ENCODE results near the gene OTOA. TPM values are rescaled to one million over a fixed set of nuclear protein-coding genes. Genes with fewer than 3 reads are reported as not detected.

The OTOA gene
- total RNA-seq, 6 donors from 2014 or later = 0.46 to 2.1 (median 0.65) TPM; not detected in 2

GRCh38 chr16:21652453-21652852 lies 11.3 kb upstream of the OTOA start, which contains the start of gene IGSF6:
Gene IGSF6, minus strand, starts transcription at chr16:21652608. Its CDS starts 10 bp downstream, at chr16:21652598.
- peak within 1 kb of the TSS in 3 of 4 donors; percentile 13 to 44 (median 27) for H3K4me3 ChIP-seq

DNA sequence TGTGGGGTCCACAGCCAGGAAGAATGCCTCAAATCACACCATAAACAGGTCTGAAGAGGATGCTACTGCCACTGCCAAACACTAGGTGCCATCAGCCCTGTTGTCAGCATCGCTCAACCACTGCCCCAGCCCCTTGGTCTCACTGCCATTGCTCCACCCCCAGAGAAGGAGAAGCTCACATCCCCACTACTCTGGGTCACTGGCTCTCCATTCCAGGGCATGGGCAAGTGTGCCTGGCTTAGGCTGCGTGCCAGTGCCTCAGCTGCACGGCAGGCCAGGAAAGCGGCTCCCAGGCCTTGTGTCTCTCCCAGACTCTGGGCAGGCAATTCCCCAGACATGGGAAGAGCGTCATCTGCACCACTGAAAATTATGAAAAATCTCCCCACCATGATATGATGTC lies 10.2 kb upstream of the OTOA start:
- TF ChIP-seq POLR2AphosphoS5 (IDR thresholded peaks at IDR 0.05) (no peak), POLR2A (IDR thresholded peaks at IDR 0.05) (no peak), EP300 (IDR thresholded peaks at IDR 0.05) (no peak)
- TF ChIP-seq, protein P1, sequence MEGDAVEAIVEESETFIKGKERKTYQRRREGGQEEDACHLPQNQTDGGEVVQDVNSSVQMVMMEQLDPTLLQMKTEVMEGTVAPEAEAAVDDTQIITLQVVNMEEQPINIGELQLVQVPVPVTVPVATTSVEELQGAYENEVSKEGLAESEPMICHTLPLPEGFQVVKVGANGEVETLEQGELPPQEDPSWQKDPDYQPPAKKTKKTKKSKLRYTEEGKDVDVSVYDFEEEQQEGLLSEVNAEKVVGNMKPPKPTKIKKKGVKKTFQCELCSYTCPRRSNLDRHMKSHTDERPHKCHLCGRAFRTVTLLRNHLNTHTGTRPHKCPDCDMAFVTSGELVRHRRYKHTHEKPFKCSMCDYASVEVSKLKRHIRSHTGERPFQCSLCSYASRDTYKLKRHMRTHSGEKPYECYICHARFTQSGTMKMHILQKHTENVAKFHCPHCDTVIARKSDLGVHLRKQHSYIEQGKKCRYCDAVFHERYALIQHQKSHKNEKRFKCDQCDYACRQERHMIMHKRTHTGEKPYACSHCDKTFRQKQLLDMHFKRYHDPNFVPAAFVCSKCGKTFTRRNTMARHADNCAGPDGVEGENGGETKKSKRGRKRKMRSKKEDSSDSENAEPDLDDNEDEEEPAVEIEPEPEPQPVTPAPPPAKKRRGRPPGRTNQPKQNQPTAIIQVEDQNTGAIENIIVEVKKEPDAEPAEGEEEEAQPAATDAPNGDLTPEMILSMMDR (IDR thresholded peaks at IDR 0.05) = peak in 1 of 6 experiments; percentile 12
- Histone ChIP-seq H3K27ac (peak overlapping the region; percentile 32 to 83 (median 44)), H3K27me3 (no peaks in the 10 kb centered on the region), H3K4me1 (peaks cover 3 to 26% (median 13%) of the 10 kb centered on the region in 4 donors), H3K36me3 (peaks cover 0 to 21% (median 0%) of the 10 kb centered on the region in 4 donors), H3K9me3 (no peaks in the 10 kb centered on the region), H3K4me3 (no peak overlapping the region)
- 74 to 86% methylated on average over 5 of the region's 5 CpGs for WGBS, 2 donors
- peak in 1 of 2 donors; percentile 41 for ATAC-seq (ENCODE audit: low FRiP score in 2 of 2)
- peak in 1 of 2 donors; percentile 40 for DNase-seq

More at GRCh38 chr16:21652453-21652852, 11.3 kb upstream of the OTOA start, which contains the start of gene IGSF6:
- H3K36me3 ChIP-seq = peaks cover 0 to 21% (median 0%) of the 10 kb centered on the region in 4 donors
- no peaks in the 10 kb centered on the region for H3K9me3 ChIP-seq
- H3K27me3 ChIP-seq = no peaks in the 10 kb centered on the region
- TF ChIP-seq, protein P1 (IDR thresholded peaks at IDR 0.05) = no peak
- peak in 1 of 4 donors; percentile 53 for TF ChIP-seq POLR2A (IDR thresholded peaks at IDR 0.05)
- no peak for TF ChIP-seq EP300 (IDR thresholded peaks at IDR 0.05)
- TF ChIP-seq POLR2AphosphoS5 (IDR thresholded peaks at IDR 0.05) = no peak
- peaks cover 3 to 24% (median 14%) of the 10 kb centered on the region in 4 donors for H3K4me1 ChIP-seq
- peak in 1 of 2 donors; percentile 54 for ATAC-seq (ENCODE audit: low FRiP score in 2 of 2)
- WGBS, 2 donors = 64 to 80% methylated on average over 6 of the region's 6 CpGs
- H3K27ac ChIP-seq = peak within 1 kb of the TSS; percentile 32 to 83 (median 56)
- DNase-seq = peak in 1 of 2 donors; percentile 37

DNA sequence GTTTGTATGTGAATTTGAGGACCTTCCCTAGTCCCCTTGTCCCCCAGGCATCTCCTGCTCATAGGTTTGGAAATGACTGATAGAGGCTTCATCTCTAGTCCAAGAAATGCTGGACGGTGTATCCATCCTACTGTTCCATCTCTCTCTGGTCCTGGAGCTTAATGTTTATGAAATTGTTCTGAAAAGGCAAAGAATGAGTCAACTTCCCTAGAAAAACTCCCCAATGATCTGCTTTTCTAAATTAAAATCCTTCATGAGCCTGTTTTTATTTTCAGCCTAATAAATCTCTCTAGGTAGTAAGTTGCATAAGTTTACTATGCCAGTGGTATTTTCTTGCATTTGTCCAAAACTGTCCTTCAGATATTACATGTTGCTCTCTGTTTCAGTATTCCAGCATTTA lies 9.3 kb upstream of the OTOA start:
- no peak for TF ChIP-seq EP300 (IDR thresholded peaks at IDR 0.05)
- no peak for TF ChIP-seq POLR2A (IDR thresholded peaks at IDR 0.05)
- TF ChIP-seq, protein P1 (IDR thresholded peaks at IDR 0.05) = no peak
- TF ChIP-seq POLR2AphosphoS5 (IDR thresholded peaks at IDR 0.05) = no peak
- Histone ChIP-seq H3K9me3 (no peaks in the 10 kb centered on the region), H3K4me3 (no peak overlapping the region), H3K27me3 (no peaks in the 10 kb centered on the region), H3K36me3 (peaks cover 0 to 21% (median 0%) of the 10 kb centered on the region in 4 donors), H3K27ac (peak overlapping the region in 1 of 4 donors; percentile 30), H3K4me1 (peaks cover 3 to 22% (median 12%) of the 10 kb centered on the region in 4 donors)
- 82 to 90% methylated on average over 1 of the region's 1 CpG for WGBS, 2 donors
- ATAC-seq (ENCODE audit: low FRiP score in 2 of 2) (no peak), DNase-seq (no peak)

DNA sequence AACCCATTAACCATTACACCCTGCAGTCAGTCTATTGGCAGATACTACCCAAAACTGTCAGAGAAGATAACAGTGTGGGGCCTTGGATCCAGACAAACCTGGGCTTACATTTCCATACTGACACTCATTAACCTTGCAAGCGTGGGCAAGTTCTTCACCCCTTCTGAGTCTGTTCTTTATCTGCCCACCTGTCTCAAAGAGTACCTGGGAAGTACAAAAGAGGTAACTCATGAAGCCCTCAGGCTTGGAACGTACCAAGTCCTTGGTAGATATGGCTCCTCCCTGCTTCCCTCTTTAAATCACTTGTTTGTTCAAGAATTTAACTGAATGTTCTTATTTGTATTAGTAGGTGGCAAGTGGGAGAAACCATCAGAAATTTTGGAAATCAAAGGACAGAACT lies 8.9 kb upstream of the OTOA start:
- no peak overlapping the region for H3K27ac ChIP-seq
- no peak overlapping the region for H3K4me3 ChIP-seq
- no peaks in the 10 kb centered on the region for H3K9me3 ChIP-seq
- H3K4me1 ChIP-seq = peaks cover 3 to 22% (median 9%) of the 10 kb centered on the region in 4 donors
- DNase-seq (no peak), ATAC-seq (ENCODE audit: low FRiP score in 2 of 2) (no peak)
- H3K27me3 ChIP-seq = no peaks in the 10 kb centered on the region
- WGBS, 2 donors = 74 to 86% methylated on average over 2 of the region's 2 CpGs
- H3K36me3 ChIP-seq = peaks cover 0 to 21% (median 0%) of the 10 kb centered on the region in 4 donors
- no peak for TF ChIP-seq POLR2A (IDR thresholded peaks at IDR 0.05)
- TF ChIP-seq EP300 (IDR thresholded peaks at IDR 0.05) = no peak
- TF ChIP-seq, protein P1 (IDR thresholded peaks at IDR 0.05) = no peak
- no peak for TF ChIP-seq POLR2AphosphoS5 (IDR thresholded peaks at IDR 0.05)
